Measurements from ENCODE around the gene KDM5B. TPM values are rescaled to one million over a fixed set of nuclear protein-coding genes. Genes with fewer than 3 reads are reported as not detected.

Gene KDM5B
- total RNA-seq, 4 donors from 2014 or later: 50.5 to 104 (median 71.7) TPM

- in situ Hi-C loops (cut with MboI; ENCODE audit: low pct_ligation_motif_present in 1 of 4, low pct_unique_long_range_greater_than_20kb in 1 of 4, low sequenced_read_pairs in 3 of 4): no loop called here
- TF ChIP-seq POLR2AphosphoS5 (IDR thresholded peaks at IDR 0.05) (no peak), CTCF (IDR thresholded peaks at IDR 0.05) (no peak), POLR2A (IDR thresholded peaks at IDR 0.05) (no peak), EP300 (IDR thresholded peaks at IDR 0.05; ENCODE audit: low read depth) (no peak)
- Histone ChIP-seq H3K27me3 (peaks cover 19% of the 10 kb centered on the region), H3K9me3 (no peaks in the 10 kb centered on the region), H3K4me1 (no peaks in the 10 kb centered on the region), H3K27ac (no peak overlapping the region), H3K4me3 (no peak overlapping the region), H3K36me3 (no peaks in the 10 kb centered on the region)
- DNase-seq: no peak
- 90 to 100% methylated on average over 1 to 2 of the region's 2 CpGs for WGBS, 2 donors (ENCODE audit: low coverage in 1 of 2)
- intact Hi-C loops (cut with DNase I; ENCODE audit: low total_unique reads): no loop called here
These were observed 130.8 kb downstream of the KDM5B start for GRCh38 chr1:202677433-202677832.

Small RNA genes lying within 50 kb of the gene (small RNA-seq; reads per million reads assigned to genes)
- 0 reads per million in 4 donors for gene AC098934.3

Other genes starting within 250 kb of the KDM5B start
- gene SYT2, start 98.0 kb downstream of the KDM5B start, total RNA-seq: under 1 TPM in 2 of 4 donors, not detected in 2; 0.16 to 0.40 TPM
- not detected for gene PCAT6, start 2.5 kb upstream of the KDM5B start, total RNA-seq
- 10 to 100 TPM in 1 of 4 donors, 1 to 10 TPM in 2, under 1 TPM in 1; 0.75 to 10.9 (median 4.9) TPM for gene RABIF, start 80.7 kb upstream of the KDM5B start, total RNA-seq
- gene KLHL12, start 118.8 kb upstream of the KDM5B start, total RNA-seq: 10 to 100 TPM; 10.5 to 26.6 (median 19.4) TPM
- 100 to 1,000 TPM in 1 of 4 donors, 10 to 100 TPM in 3; 19.1 to 103 (median 60.6) TPM for gene ADIPOR1, start 149.9 kb upstream of the KDM5B start, total RNA-seq
- 10 to 100 TPM in 3 of 4 donors, 1 to 10 TPM in 1; 2.2 to 35.9 (median 26.7) TPM for gene CYB5R1, start 158.8 kb upstream of the KDM5B start, total RNA-seq
- 100 to 1,000 TPM; 104 to 253 (median 111) TPM for gene TMEM183A, start 199.0 kb upstream of the KDM5B start, total RNA-seq
- gene PPFIA4, start 218.1 kb upstream of the KDM5B start, total RNA-seq: 1 to 10 TPM in 1 of 4 donors, under 1 TPM in 2, not detected in 1; 0.41 to 1.1 (median 0.48) TPM

Measured in transverse colon (tissue), 4 donors.